ENCODE data around the gene LUZP2.

Gene LUZP2

DNA sequence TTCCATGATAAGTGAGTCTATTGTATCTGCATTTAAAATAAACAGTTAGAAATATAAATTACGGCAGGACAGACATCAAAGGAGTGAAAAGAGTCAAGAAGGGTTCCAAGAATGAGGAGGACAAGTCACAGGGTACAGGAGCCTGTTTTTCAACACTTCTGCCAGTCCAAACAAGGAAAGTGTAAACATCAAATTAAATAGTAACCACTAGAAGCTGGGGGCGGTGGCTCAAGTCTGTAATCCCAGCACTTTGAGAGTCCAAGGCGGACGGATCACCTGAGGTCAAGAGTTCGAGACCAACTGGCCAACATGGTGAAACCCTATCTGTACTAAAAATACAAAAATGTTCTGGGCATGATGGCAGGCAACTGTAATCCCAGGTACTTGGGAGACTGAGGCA is 219.6 kb downstream of the LUZP2 start:
- DNase-seq (ENCODE audit: low spot score) = no peak

DNA sequence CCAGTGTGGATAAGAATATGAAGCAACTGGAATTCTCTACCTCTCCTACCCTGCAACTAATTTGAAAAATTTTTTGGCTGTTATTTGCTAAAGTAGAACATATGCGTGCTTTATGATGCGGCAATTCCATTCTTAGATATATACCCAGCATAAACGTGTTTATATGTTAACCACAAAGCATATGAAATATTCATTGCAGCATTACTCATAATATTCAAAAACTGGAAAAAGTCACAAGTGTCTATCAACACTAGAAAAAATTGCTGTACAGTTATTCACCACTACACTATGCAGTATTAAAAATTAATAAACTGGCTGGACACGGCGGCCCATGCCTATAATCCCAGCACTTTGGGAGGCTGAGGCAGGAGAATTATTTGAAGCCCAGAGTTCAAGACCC is 226.4 kb downstream of the LUZP2 start:
- no peak for DNase-seq (ENCODE audit: low spot score)

DNA sequence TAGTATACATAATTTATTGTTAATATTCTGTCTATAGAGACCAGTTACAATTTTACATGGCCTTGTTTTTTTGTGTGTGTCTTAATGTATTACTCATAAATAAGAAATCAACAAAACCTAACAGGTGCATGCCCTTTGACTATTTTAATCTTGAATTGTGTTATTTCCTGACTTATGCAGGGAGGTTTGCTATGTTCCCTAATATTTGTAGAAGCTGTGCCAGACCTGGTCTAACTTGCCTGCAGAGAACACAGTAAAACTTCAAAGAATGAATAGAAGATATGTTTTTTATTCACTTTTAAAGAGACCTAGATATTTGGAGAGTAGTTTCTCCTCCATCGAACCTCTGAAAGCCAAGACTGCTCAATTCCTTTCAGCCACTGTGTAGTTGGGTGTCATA is 234.7 kb downstream of the LUZP2 start:
- no peak for DNase-seq (ENCODE audit: low spot score)

DNA sequence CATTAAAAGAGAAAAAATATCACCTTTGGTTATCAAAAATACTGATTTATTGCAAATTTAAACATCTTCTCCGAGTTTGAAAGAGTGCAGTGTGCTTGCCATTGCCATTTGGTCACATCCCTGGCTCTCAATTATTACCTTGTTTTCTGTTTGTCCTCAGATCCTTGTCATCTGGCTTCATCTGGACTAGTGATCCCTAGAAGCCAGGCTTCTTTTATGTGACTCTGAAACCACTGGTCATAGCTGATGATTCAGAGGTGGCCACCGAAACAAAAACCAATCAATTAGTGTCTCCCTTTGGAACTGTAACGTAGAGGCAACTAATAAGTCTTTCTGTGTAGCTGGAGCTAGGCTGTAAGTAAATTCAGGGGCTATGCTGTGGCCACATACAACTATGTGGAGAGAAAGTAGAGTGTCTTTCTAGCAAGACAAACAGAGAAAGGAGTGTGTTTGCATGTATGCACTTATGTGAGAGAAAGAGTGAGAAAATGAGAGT is 237.9 kb downstream of the LUZP2 start:
- DNase-seq (ENCODE audit: low spot score) = no peak

DNA sequence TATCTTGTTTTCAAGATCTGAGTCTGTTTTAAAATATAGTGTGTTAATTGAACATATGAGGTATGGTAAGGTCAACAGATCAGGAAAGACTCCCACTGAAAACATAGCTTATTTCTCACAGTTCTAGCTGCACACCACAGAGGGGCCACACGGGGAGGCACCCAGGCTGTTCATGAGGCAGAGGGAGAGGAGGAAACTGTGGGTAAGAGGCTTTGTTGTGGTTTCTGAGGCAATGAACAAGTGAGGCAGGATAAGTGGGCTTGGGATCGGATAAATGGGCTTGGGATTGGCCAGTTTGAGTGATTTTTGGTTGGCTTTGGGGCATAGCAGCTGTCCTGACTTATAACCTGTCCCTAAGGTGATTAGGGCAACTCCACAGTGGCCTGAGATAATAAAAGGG is 242.1 kb downstream of the LUZP2 start:
- no peak for DNase-seq (ENCODE audit: low spot score)

DNA sequence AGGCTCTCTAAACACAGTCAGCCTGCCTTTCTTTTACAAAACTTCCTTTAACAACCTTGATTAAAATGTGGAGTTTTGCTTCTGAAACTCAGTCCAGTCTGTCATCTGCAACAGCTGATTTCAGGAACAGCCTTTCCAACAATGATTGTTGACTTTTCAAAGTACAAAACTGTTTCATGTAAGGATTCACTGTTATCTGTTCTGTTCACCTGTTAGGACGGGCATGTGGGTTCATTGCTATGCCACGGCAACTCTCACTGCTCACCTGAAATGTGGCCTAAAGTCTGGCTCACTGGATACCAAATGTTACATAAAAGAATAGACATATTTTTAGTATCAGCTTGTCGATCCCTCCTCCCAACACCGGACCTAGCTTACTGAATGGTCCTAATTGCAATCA is 242.8 kb downstream of the LUZP2 start:
- DNase-seq (ENCODE audit: low spot score) = no peak

DNA sequence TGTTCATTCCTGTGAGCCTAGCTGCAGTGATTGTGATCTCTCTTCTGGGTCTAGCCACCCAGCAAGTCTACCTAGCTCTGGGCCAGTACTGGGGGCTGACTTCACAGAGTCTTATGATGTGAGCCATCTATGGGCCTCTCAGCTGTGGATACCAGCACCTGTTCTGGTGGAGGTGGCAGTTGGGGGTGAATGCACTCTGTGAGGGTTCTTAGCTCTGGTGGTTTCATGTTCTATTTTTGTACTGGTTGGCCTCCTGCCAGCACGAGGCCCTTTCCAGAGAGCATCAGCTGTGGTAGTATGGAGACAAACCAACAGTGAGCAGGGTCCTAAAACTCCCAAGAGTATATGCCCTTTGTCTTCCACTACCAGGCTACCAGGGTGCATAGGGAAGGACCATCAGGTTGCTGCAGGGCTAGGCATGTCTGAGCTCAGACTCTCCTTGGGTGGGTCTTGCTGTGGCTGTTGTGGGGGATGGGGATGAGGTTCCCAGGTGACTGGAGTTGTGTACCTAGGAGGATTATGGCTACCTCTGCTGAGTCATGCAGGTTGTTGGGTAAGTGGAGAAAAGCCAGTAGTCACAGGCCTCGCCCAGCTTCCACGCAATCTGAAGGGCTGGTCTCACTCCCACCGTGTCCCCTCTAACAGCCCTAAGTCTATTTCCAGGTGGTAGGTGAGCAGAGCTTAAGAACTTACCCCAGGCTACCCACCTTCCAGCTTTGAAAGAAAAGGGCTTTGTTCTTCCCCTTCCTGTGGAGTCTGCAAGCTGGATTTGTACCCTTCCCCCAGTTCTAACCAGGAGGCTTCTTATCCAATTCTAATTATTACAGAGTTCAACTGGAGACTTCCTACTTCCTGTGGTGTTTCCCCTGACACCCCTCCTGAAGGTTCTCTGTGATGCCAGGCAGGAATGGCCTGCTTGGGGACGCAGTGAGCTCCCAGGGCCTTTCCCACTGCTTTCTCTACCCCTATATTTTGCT is 250.7 kb downstream of the LUZP2 start:
- no peak for DNase-seq (ENCODE audit: low spot score)

DNA sequence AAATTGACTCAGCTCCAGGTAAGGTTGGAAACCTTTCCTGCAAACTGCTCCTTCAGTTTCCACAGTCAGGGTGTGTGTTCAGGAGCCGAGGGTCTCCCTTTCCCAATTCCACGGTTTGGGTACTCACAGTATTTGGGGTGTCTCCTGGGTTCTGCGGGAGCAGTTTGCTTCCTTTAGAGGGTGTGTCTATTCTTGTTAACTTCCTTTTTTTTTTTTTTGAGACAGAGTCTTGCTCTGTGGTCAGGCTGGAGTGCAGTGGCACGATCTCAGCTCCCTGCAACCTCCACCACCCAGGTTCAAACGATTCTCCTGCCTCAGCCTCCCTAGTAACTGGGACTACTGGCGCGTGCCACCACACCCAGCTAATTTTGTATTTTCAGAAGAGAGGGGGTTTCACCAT is 251.4 kb downstream of the LUZP2 start:
- DNase-seq (ENCODE audit: low spot score) = no peak

DNA sequence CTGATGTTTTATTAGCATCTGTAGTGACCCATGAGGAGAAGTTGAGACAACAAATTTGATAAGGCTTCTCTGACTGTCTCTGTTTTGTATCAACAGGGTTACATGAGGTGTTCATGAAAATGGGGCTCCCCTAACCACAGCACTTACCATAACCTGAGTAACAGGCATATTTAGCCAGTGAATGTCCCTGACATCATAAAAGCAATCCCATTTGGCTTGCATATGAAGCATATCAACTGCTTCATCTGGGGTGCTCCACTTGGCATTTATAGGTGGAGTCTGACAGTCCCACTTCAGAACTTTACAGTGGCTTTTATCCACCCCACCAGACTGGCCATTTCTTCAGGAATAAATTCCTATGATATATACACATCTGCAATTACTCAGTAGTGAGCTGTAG is 257.6 kb downstream of the LUZP2 start:
- DNase-seq (ENCODE audit: low spot score) = no peak

DNA sequence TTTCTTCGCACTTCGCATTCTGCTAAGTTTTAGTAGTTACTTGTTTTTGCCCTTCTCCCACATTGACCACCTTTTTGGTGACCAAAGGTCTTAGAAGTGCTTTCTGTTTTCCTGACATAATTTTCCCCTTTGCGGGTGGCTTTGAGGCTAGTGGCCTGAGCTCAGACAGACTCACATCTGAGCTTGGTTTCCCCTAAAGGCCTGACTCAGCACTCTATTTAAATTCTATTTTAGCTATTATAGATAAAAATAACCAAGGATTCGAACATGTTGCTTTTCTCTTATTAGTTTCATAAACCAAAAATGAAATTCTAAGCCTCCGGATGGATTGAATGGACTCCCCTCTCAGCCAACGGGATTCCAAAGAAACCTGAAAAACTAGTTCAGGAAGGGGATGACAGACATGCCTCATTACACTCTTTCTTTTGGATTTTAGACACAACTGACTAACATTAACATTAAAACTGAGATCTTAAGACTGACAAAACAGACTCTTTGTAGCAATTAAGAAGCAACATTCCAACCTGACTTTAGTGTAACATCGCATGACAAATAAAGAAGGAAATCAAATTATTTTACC is 258.5 kb downstream of the LUZP2 start:
- no peak for DNase-seq (ENCODE audit: low spot score)

DNA sequence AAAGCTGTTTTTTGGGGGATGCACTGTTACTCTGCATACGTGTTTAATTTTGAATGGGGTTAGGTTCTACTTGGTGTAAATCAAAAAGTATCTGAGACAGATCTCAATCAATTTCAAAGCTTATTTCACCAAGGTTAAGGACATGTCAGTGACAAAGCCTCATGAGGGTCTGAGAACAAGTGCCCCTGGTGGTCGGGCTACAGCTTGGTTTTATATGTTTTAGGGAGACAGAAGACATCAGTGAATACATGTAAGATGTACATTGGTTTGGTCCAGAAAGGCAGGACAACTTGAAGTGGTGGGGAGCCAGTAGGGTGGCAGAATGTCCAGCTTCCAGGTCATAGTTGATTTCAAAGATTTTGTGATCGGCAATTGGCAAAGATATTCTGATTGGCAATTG is 262.9 kb downstream of the LUZP2 start:
- DNase-seq (ENCODE audit: low spot score) = no peak

DNA sequence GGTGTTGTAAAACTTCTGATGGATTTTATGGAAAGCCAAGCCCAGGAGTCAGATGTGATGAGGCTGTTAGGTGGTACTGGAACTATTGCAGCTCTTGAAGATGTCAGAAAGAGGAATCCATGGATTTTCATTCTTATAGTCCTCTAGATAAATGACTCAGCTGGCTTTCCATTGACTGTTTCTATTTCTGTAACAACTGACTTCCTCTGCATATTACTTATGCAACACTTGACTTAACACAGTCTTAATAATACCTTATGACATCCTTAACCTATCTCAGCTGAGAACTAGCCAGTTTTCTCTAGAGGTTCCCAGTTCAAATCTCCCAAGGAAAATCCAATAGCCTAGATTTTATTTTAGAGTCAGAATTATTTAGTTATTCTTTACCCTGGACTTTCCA is 263.8 kb downstream of the LUZP2 start:
- no peak for DNase-seq (ENCODE audit: low spot score)

DNA sequence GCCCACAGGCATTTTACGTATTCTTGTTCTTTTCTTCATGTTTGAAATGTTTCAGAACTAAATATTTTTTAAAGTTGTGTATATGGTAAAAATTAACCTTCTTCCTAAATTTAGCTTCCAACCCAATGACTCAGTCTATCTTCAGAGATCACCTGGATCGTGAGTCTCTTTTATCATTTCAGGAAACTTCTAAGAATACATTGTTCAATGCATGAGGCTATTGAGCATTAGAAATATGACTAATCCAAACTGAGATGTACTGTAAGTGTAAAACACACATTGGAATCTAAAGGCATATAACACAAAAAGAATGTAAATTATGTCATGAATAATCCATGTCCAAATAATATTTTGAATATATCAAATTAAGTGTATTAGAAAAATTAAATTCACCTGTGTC is 265.2 kb downstream of the LUZP2 start:
- DNase-seq (ENCODE audit: low spot score) = no peak

DNA sequence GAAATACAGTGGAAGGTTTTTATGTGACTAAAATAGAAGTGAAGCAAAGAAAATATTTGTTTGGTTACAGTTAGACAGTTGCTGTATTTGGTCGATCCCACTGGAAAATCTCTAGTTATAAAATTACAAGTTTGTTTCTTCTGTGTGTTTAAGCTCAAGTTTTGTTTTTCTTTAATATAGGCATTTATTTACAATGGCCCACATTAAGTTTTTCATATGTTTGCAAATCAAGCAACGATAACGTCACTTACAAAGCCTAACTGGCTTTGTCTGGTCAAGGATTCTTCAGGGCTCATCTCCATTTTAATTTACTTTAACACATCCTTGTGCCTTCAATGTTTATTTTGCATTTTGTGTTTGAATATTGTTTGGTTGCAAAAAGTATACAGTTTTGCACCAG is 270.6 kb downstream of the LUZP2 start:
- DNase-seq (ENCODE audit: low spot score) = no peak

DNA sequence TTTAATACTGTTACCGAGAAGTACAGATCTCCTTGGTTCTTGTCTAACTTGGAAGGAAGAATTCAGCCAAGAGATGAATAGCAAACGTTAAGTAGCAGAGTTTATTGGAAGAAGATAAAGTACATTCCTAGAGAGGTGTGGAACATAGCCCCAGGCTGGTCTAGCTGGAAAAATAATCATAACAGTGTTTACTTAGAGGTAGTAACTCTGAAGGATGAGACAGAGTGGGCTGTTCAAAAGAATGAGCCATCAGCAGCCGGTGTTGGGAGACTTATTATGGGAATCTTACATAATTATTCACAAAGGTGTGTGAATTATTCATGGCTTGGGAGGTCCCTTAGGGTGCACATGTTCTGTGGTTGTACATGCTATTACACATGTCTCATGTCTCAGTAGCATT is 276.5 kb downstream of the LUZP2 start:
- DNase-seq (ENCODE audit: low spot score) = no peak

DNA sequence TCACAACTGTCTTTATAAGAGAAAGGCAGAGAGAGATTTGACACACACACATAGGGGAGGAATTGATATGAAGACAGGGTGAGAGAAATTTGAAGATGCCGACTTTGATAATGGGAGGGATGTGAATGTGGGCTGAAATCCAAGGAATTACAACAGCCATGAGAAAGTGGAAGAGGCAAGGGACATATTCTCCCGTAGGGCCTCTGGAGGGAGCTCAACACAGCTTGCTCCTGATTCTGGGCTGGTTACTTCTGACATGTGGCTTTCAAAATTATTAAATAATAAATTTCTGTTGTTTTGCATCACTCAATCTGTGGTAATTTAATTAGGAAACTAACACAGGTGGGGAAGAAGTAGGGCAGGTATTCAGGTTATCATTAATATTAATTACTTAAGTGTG is 282.9 kb downstream of the LUZP2 start:
- DNase-seq (ENCODE audit: low spot score) = no peak

DNA sequence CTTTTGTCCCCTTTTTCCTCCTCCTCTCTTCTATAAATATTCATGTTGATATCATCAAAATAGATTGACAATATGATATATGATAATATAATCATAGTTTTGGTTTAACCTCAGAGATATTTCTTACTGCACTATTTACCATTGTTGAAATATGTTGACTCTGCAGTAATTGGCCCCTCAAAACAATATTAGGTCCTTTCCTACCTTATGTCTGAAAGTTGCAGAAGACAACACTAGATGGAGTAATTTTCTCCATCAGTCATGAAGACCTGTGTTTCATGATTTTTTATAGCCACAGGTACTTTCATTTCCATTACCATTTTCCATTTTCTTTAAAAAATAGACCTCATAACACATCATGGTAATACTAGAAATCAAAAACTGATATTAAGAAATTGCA is 284.4 kb downstream of the LUZP2 start:
- DNase-seq (ENCODE audit: low spot score) = no peak

DNA sequence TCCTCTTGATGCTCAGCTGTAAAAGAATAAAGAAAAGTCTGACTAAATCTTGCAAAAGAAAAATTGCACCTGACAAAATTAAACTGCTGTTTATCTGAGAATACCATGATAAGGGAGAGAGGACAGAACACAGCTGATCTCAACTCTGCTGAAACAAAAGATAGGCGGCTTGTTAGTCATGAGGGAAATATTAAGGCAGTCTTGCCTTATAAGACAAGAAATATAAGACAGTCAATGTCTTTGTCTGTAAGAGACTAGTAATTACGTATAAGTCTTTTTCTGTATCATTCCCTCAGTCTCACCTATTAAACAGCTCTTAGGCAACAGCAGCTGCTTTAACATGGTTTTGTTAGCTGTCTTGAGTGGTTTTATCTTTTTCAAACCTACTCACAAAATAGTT is 296.6 kb downstream of the LUZP2 start:
- DNase-seq (ENCODE audit: low spot score) = no peak

DNA sequence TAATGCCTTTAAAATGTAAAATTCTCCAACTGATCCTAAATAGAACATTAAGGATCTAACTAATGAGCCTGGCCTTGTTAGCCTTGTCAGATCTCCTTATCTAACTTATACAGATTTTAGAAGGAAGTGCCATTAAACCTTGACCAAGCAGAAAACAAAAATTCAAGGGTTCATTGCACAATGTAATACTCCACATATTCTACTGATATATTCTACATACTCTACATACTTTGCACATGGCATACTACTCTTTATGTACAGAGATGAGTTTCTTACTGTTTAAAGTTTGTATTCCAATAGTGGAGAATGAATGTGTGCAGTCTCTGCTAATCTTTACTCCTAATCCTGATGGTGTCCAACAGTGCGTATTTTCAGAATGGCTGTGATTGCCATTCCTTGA is 297.2 kb downstream of the LUZP2 start:
- DNase-seq (ENCODE audit: low spot score) = no peak

DNA sequence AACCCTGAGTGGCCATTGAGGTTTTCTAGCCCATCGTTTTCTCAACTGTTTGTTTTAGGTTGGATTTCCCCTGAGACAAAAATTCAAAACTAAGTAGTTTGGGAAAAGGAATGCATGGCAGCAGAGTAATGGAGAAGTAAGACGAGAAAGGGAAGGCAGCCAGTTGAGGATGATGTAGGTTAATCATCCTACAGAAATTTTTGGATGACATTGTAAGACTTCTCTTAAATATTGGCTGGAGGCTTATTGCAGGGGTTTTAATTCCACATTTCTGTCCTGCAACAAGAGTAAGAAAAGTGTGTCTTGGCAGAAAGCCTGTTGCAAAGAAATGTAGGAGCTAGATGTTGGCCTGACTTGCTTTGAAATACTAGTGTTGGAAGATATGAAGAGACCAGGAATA is 308.8 kb downstream of the LUZP2 start:
- DNase-seq (ENCODE audit: low spot score) = no peak

DNA sequence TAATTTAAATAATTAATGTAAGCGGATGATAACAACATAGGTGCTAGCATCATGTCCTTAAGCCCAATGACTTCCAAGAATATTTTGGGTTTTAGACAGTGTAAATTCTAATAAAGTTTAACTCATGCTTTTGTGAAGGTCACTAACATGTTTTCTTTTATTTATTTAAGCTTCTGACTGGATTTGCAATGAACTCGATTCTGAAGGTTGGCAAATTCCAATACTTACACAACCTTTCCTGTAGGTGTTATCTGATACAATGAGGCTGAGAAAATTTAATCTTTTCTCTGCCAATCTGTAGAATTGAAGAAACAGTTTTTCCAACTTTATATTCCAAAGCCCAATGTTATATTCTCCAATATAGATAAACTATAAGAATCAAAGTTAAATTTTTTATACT is 311.3 kb downstream of the LUZP2 start:
- DNase-seq (ENCODE audit: low spot score) = no peak

DNA sequence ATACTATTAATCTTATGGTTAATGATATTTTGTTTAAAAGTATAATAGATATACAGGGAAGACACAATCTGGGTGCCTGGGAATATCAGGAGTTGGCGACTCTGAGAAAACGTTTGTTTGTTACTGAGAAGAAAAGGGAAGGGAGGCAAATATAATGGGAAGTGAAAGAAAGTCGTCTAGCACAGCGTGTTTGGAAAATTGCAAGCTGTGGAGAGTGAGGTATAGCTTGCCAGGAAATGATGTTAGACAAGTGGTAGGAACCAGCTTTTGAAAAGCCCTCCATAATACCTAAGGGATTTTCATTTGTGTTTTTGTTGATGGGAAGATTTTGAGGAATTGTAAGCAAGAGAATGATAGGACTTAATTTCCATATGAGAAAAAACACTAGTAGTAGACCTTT is 322.2 kb downstream of the LUZP2 start:
- DNase-seq (ENCODE audit: low spot score) = no peak

DNA sequence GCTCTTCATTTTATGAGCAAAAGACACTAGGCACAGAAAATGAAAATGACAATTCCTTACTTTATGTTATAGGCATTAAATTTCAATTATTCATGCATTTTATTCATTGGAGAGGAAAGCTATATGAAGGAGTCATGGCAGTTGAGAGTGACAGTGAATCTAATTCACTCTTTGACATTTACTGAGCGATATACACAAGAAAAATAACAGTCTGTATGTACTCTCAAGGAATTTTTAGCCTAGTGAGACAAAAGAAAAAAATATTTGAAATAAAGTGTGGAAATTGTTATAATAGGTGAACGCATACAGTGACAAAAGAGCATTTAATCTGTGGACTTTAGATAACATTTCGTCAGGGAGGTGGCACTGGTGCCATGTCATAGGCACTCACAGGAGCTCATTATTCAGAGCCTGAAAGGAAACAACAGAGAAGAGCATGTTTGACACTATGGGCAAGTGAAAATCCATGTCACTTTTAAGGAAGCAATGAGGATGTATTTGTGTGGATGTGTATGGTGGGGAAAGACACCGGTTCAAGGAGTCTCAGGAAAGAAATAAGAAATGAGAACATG is 323.1 kb downstream of the LUZP2 start:
- DNase-seq (ENCODE audit: low spot score) = no peak

Measured in left forelimb (tissue), 1 donor.